K562 (cell line): Measurements from ENCODE around the gene C1QTNF7. TPM values are rescaled to one million over a fixed set of nuclear protein-coding genes. Genes with fewer than 3 reads are reported as not detected.

ENCODE experiments used
- ATAC-seq: fragments of 200-7000 bp; cut with Tn5 transposase; 3 replicates; pipeline ENCODE4 v1.9.1; 2020; ENCODE audit warnings: moderate library complexity
- BruUV-seq: library from RNA; stranded (reverse); fragments of 400-500 nt; replicated peaks from 2 replicates; lab custom pipeline; 2021; lab: Mats Ljungman, UMichigan
- CTCF ChIA-PET: fragments of 300-600 bp; formaldehyde crosslinking; extraction: SDS; loops from one replicate; lab custom pipeline; 2021; ENCODE audit warnings: low intra/inter-chr PET ratio; lab: Yijun Ruan, JAX
- POLR2A ChIA-PET: fragments of 300-600, 350-650 bp; sonication (Branson Sonifier 250); formaldehyde crosslinking; extraction: SDS; loops from one replicate; lab custom pipeline; 2021; ENCODE audit warnings: antibody characterized with exemption, inconsistent platforms; lab: Yijun Ruan, JAX
- DNase-seq, 4 experiments: peaks; one replicate each; pipeline versions ENCODE4 v3.0.0 to v3.0.0-alpha.2; 2011 to 2018; ENCODE audit warnings: low spot score in 3 of 4, mixed read lengths in 3 of 4; ENCODE audit errors: extremely low read depth in 1 of 4
- FAIRE-seq: peaks from 2 replicates; lab custom pipeline; 2011; peaks lifted over from hg19 to GRCh38; lab: Jason Lieb, UNC
- H2AFZ ChIP-seq: 2 replicates; pipeline ENCODE4 v1.6.0; 2011; ENCODE audit warnings: low read depth, low read length, control low read depth, inconsistent platforms
- H3K27ac ChIP-seq: fragments of 200-600 bp; 3 replicates; pipeline ENCODE4 v1.8.0; 2011; ENCODE audit warnings: low read depth, mild to moderate bottlenecking, control low read depth, inconsistent platforms, low read length, moderate library complexity, mixed read lengths; ENCODE audit errors: extremely low read depth
- H3K27me3 ChIP-seq, 2 experiments: fragments of 300-600 bp in 1 of 2; 2 replicates in 1 of 2; 3 replicates in 1 of 2; pipeline versions ENCODE4 v1.6.0 to v1.8.0; 2011; ENCODE audit warnings: inconsistent platforms in 2 of 2, low read length in 2 of 2, mild to moderate bottlenecking in 1 of 2, mixed read lengths in 1 of 2, moderate library complexity in 1 of 2; ENCODE audit not compliant: control insufficient read depth in 2 of 2, insufficient read depth in 2 of 2
- H3K36me3 ChIP-seq: fragments of 300-600 bp; 3 replicates; pipeline ENCODE4 v1.8.0; 2011; ENCODE audit warnings: mild to moderate bottlenecking, low read length, inconsistent platforms; ENCODE audit not compliant: control insufficient read depth, insufficient read depth
- H3K4me1 ChIP-seq, 2 experiments: fragments of 200-600 bp in 1 of 2; replicated peaks in 1 of 2; 2 replicates in 1 of 2; 3 replicates in 1 of 2; pipeline versions ENCODE4 v1.5.1 to v1.8.0; 2011; ENCODE audit warnings: inconsistent platforms in 2 of 2, low read length in 2 of 2, mild to moderate bottlenecking in 1 of 2, mixed read lengths in 1 of 2, moderate library complexity in 1 of 2; ENCODE audit not compliant: control insufficient read depth in 2 of 2, insufficient read depth in 2 of 2
- H3K4me2 ChIP-seq: 2 replicates; pipeline ENCODE4 v1.6.1; 2011; ENCODE audit warnings: low read length, control low read depth, inconsistent platforms, mixed read lengths; ENCODE audit not compliant: insufficient read depth
- H3K4me3 ChIP-seq: fragments of 200-600 bp; sonication (generic), shearing (Covaris generic); 2 replicates; pipeline ENCODE4 v1.5.1; 2016; ENCODE audit warnings: control low read depth, inconsistent platforms
- H3K79me2 ChIP-seq: fragments of 200-600 bp; 3 replicates; pipeline ENCODE4 v1.8.0; 2011; ENCODE audit warnings: low read length, inconsistent platforms; ENCODE audit not compliant: control insufficient read depth, insufficient read depth
- H3K9ac ChIP-seq, 2 experiments: 2 replicates each; pipeline versions ENCODE4 v1.6.0 to v1.6.1; 2011; ENCODE audit warnings: low read depth in 2 of 2, low read length in 2 of 2, control low read depth in 1 of 2, inconsistent platforms in 1 of 2, mild to moderate bottlenecking in 1 of 2, mixed read lengths in 1 of 2; ENCODE audit not compliant: insufficient read depth in 1 of 2
- H3K9me1 ChIP-seq: one replicate; pipeline ENCODE4 v1.6.0; 2011; ENCODE audit warnings: inconsistent platforms, mild to moderate bottlenecking, low read length, moderate library complexity; ENCODE audit not compliant: control insufficient read depth, insufficient read depth
- H3K9me3 ChIP-seq: replicated peaks from 2 replicates; pipeline ENCODE4 v1.5.1; 2011; ENCODE audit warnings: low read depth, low read length, inconsistent platforms; ENCODE audit not compliant: control insufficient read depth, insufficient read depth
- H4K20me1 ChIP-seq: replicated peaks from 2 replicates; pipeline ENCODE4 v1.6.1; 2011; ENCODE audit warnings: low read length, inconsistent platforms, mixed read lengths; ENCODE audit not compliant: control insufficient read depth, insufficient read depth
- BRD9 ChIP-seq: fragments of 450-650 bp; IDR thresholded peaks from 2 replicates; pipeline ENCODE4 v1.6.1; 2018; ENCODE audit warnings: low read depth; ENCODE audit not compliant: partially characterized antibody
- CBX3 ChIP-seq, 2 experiments: IDR thresholded peaks; 1 replicate in 1 of 2; 2 replicates in 1 of 2; pipeline ENCODE4 v1.6.1; 2012; ENCODE audit warnings: inconsistent platforms in 2 of 2, low read length in 2 of 2, borderline replicate concordance in 1 of 2, control low read depth in 1 of 2
- CCAR2 ChIP-seq: fragments of 200-400 bp; formaldehyde crosslinking; IDR thresholded peaks from 2 replicates; pipeline ENCODE4 v1.6.1; 2017; ENCODE audit warnings: mild to moderate bottlenecking, low read depth, low read length
- CREB1 ChIP-seq, 2 experiments: sonication (generic) in 1 of 2; formaldehyde crosslinking in 1 of 2; IDR thresholded peaks; 2 replicates each; pipeline versions ENCODE4 v1.6.1 to v1.8.0; 2012 to 2022; ENCODE audit warnings: inconsistent platforms in 1 of 2, mild to moderate bottlenecking in 1 of 2, missing genetic modification reagents in 1 of 2, moderate library complexity in 1 of 2
- HDAC3 ChIP-seq: fragments of 450-650 bp; IDR thresholded peaks from 2 replicates; pipeline ENCODE4 v1.6.1; 2018; ENCODE audit warnings: borderline replicate concordance, mild to moderate bottlenecking, moderate library complexity; ENCODE audit not compliant: partially characterized antibody
- MYNN ChIP-seq, 2 experiments: sonication (generic); formaldehyde crosslinking in 1 of 2; IDR thresholded peaks; 2 replicates each; pipeline versions ENCODE4 v1.5.0 to v1.6.1; 2016 to 2020; ENCODE audit warnings: antibody characterized with exemption in 1 of 2, missing genetic modification reagents in 1 of 2
- NR2C2 ChIP-seq, 2 experiments: fragments of 200-800 bp in 1 of 2; sonication (Bioruptor generic) in 1 of 2; sonication (generic) in 1 of 2; formaldehyde crosslinking in 1 of 2; IDR thresholded peaks; 2 replicates each; pipeline versions ENCODE4 v1.6.1 to v1.8.0; 2016 to 2022; ENCODE audit warnings: mild to moderate bottlenecking in 1 of 2, missing compliant biosample characterization in 1 of 2, missing genetic modification characterization in 1 of 2, missing genetic modification reagents in 1 of 2
- RNF2 ChIP-seq: sonication (generic); IDR thresholded peaks from 2 replicates; pipeline ENCODE4 v1.6.1; 2016
- SIRT6 ChIP-seq: IDR thresholded peaks from one replicate; pipeline ENCODE4 v1.6.1; 2012; ENCODE audit warnings: low read depth, mild to moderate bottlenecking, control low read depth, inconsistent platforms, low read length, moderate library complexity
- SMC3 ChIP-seq: conservative IDR thresholded peaks from 2 replicates; pipeline ENCODE4 v1.6.1; 2011; ENCODE audit warnings: low read depth, low read length, improper control_type of control experiment; ENCODE audit not compliant: insufficient read depth
- SRSF7 ChIP-seq: fragments of 200-400 bp; formaldehyde crosslinking; optimal IDR thresholded peaks from 2 replicates; pipeline ENCODE3; 2017; ENCODE audit warnings: mild to moderate bottlenecking, low read depth, low read length
- STAT5A ChIP-seq: IDR thresholded peaks from 2 replicates; pipeline ENCODE4 v1.6.1; 2012; ENCODE audit warnings: low read length, inconsistent platforms, borderline replicate concordance
- ZBTB7A ChIP-seq: IDR thresholded peaks from 2 replicates; pipeline ENCODE4 v1.6.1; 2011; ENCODE audit warnings: low read depth, mild to moderate bottlenecking, low read length, moderate library complexity, borderline replicate concordance; ENCODE audit not compliant: control insufficient read depth
- ZNF347 ChIP-seq: fragments of 450-650 bp; formaldehyde crosslinking; IDR thresholded peaks from 2 replicates; pipeline ENCODE4 v1.4.0; 2020; ENCODE audit warnings: low read depth, mild to moderate bottlenecking, moderate library complexity
- ZNF41 ChIP-seq: fragments of 250-450 bp; sonication (Bioruptor Pico); conservative IDR thresholded peaks from 2 replicates; pipeline ENCODE4 v1.4.0; 2020; ENCODE audit warnings: mild to moderate bottlenecking
- ZNF695 ChIP-seq: fragments of 450-650 bp; formaldehyde crosslinking; IDR thresholded peaks from 2 replicates; pipeline ENCODE4 v1.4.0; 2020; ENCODE audit warnings: mild to moderate bottlenecking, moderate library complexity
- ZNF717 ChIP-seq: fragments of 250-450 bp; sonication (Bioruptor Pico); IDR thresholded peaks from 2 replicates; pipeline ENCODE4 v1.5.0; 2021
- WGBS: fragments of 100-300 bp; shearing (Covaris generic); methylation state at CpG from one replicate; pipeline ENCODE4 v1.1.6; 2016; ENCODE audit warnings: low coverage, mixed read lengths; ENCODE audit not compliant: insufficient coverage; ENCODE audit errors: missing lambda C conversion rate; 5-methylcytosine and 5-hydroxymethylcytosine counted together
- in situ Hi-C: fragments of 300-500 bp; cut with MboI; formaldehyde crosslinking; loops from 4 replicates; pipeline ENCODE4 v1.15.0; 2018; ENCODE audit warnings: inconsistent platforms, mixed read lengths
- intact Hi-C: fragments of 100-400 bp; cut with micrococcal nuclease; formaldehyde crosslinking; loops from 2 replicates; pipeline ENCODE4 v1.14.2; 2022
- polyA plus RNA-seq, 8 experiments: library from polyadenylated mRNA; depleted of rRNA in 4 of 8; stranded (reverse) in 5 of 8; unstranded in 3 of 8; fragments of >200 nt; fragmentation: Nextera tagmentation in 2 of 8; fragmentation: Illumina TruSeq in 1 of 8; extraction: Ambion mirVana in 2 of 8; extraction: Trizol in 1 of 8; gene quantifications; 2 replicates each; pipeline versions ENCODE4 v1.2.1 to v1.2.3, GENCODE V29; 2011 to 2014; ENCODE audit warnings: inconsistent platforms in 1 of 8, missing spikeins in 1 of 8
- total RNA-seq, 7 experiments: library from RNA; depleted of rRNA in 6 of 7; stranded (reverse); fragments of >200 nt in 6 of 7; fragmentation: Illumina TruSeq in 2 of 7; extraction: Trizol in 2 of 7; gene quantifications; 2 replicates each; pipeline versions ENCODE4 v1.2.1 to v1.2.3, GENCODE V29; 2011 to 2021; ENCODE audit warnings: low replicate concordance in 1 of 7
- TF ChIP-seq, protein P1 (sequence below): fragments of 250-450 bp; sonication (Bioruptor Pico); IDR thresholded peaks from 2 replicates; pipeline ENCODE4 v1.8.0; 2021; ENCODE audit warnings: moderate library complexity, mild to moderate bottlenecking, inconsistent platforms

C1QTNF7 gene
- total and polyA plus RNA-seq, 9 of the 15 experiments (the other 6 are each of a cell fraction or from before 2014, with no cell fraction given) = not detected

DNA sequence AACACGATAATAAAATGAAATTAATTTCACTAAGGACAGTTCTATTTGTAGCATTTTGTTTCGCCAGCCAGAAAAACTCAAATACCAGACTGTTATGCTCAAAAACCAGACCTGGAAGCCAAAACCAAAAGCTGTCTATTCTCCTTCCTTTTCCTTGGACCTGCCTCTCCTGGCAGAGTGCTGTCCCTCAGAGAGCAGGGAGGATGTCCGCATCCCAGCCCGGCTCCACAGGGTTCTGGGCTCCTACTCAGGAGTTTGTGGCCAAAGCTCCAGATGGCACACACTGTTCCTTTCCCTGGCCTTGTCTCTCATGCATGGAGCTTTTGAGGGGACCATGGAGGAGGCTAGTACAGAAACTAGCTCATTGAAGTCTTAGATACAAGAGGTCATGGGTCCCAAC lies 41.9 kb upstream of the C1QTNF7 start:
- H3K9me3 ChIP-seq = no peaks in the 10 kb centered on the region
- H2AFZ ChIP-seq = no peak overlapping the region
- TF ChIP-seq ZNF717 (CRISPR knock-in tag) = no peak
- no peak for TF ChIP-seq NR2C2 (CRISPR knock-in tag; IDR thresholded peaks at IDR 0.05)
- TF ChIP-seq NR2C2 (tag; IDR thresholded peaks at IDR 0.05) = no peak
- no peak for TF ChIP-seq ZNF41
- no peak for TF ChIP-seq STAT5A
- TF ChIP-seq SMC3 = no peak
- no peak for TF ChIP-seq CREB1 (IDR thresholded peaks at IDR 0.05)
- TF ChIP-seq CREB1 (CRISPR knock-in tag; IDR thresholded peaks at IDR 0.05) = no peak
- no peak for TF ChIP-seq ZNF695 (CRISPR knock-in tag)
- TF ChIP-seq SRSF7 = no peak
- no peak for TF ChIP-seq CBX3 (IDR thresholded peaks at IDR 0.05; ENCODE audit: borderline replicate concordance in 1 of 2, low read length in 2 of 2)
- TF ChIP-seq ZNF347 (CRISPR knock-in tag) = no peak
- TF ChIP-seq MYNN (IDR thresholded peaks at IDR 0.05) = no peak
- TF ChIP-seq MYNN (CRISPR knock-in tag; IDR thresholded peaks at IDR 0.05) = no peak
- no peak for TF ChIP-seq SIRT6
- TF ChIP-seq BRD9 = no peak
- TF ChIP-seq, protein P1, sequence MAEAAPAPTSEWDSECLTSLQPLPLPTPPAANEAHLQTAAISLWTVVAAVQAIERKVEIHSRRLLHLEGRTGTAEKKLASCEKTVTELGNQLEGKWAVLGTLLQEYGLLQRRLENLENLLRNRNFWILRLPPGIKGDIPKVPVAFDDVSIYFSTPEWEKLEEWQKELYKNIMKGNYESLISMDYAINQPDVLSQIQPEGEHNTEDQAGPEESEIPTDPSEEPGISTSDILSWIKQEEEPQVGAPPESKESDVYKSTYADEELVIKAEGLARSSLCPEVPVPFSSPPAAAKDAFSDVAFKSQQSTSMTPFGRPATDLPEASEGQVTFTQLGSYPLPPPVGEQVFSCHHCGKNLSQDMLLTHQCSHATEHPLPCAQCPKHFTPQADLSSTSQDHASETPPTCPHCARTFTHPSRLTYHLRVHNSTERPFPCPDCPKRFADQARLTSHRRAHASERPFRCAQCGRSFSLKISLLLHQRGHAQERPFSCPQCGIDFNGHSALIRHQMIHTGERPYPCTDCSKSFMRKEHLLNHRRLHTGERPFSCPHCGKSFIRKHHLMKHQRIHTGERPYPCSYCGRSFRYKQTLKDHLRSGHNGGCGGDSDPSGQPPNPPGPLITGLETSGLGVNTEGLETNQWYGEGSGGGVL = no peak
- TF ChIP-seq ZBTB7A = no peak
- TF ChIP-seq CCAR2 = no peak
- no peak for TF ChIP-seq HDAC3
- no peak for TF ChIP-seq RNF2
- TF ChIP-seq, all 486 proteins: peak for 0
- intact Hi-C loops (no loop called here), in situ Hi-C loops (no loop called here)
- H3K27ac ChIP-seq = no peak overlapping the region
- 0% methylated on average over 4 of the region's 4 CpGs for WGBS
- CTCF ChIA-PET = no interaction called here
- no peak overlapping the region for H3K4me3 ChIP-seq
- no peaks in the 10 kb centered on the region for H3K79me2 ChIP-seq
- no peak overlapping the region for H3K4me2 ChIP-seq
- no peak for ATAC-seq
- no peak for FAIRE-seq
- POLR2A ChIA-PET = no interaction called here
- no TSS peak for BruUV-seq
- H3K9me1 ChIP-seq = no peaks in the 10 kb centered on the region
- H3K27me3 ChIP-seq = no peaks in the 10 kb centered on the region
- DNase-seq = no peak
- no peaks in the 10 kb centered on the region for H3K36me3 ChIP-seq
- no peaks in the 10 kb centered on the region for H4K20me1 ChIP-seq
- no peaks in the 10 kb centered on the region for H3K4me1 ChIP-seq
- no peak overlapping the region for H3K9ac ChIP-seq
